ENCODE measurements around the gene PLXND1. TPM values are rescaled to one million over a fixed set of nuclear protein-coding genes. Genes with fewer than 3 reads are reported as not detected.

PLXND1 gene
- total RNA-seq, 1 donor from 2014 or later: 1,753 TPM

DNA sequence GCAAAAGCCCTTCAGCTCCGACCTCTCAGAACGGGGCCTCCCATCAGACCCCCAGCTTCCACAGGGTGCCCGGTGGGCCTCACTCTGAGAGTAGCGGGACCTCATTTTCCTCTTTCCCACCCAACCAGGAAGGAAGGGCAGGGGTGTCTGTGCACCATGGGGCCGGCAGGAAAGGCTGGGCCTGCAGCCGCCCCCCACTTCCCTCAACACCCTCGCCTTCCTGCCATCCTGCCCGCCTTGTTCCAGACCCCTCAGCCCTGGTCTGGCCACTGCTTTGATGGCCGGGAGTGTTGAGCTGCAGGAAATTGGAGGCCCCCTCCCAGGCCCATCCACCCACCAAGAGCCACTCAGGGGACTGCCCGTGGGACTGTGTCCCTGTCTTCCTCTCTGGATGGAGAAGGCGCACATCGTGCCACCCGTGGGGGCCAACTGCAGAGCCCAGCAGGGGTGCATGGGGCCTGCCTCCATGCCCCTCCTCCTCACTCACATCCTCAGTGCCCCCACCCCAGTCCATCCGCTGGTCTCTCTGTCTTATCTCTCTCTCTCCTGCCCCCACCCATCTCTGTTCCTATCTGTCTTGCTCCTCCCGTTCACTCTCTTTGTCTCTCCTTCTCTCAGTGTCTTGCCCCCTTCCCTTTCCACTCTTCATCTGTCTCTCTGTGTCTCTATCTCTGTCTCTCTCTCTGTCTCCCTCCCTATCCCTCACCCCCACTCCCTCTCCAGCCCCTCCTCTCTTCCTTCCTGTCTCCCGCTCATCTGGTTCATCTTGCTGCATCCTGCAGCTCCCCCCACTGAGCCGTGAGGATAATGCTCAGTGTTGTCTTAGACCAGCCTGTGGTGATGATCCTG is 1.8 kb upstream of the PLXND1 start:
- DNase-seq (ENCODE audit: low spot score): peak; percentile 57
- peak overlapping the region; percentile 93 for H3K27ac Mint-ChIP-seq (ENCODE audit: unreplicated experiment)
- peaks cover 18% of the 10 kb centered on the region for H3K36me3 Mint-ChIP-seq (ENCODE audit: low read depth, unreplicated experiment)
- H3K9me3 Mint-ChIP-seq (ENCODE audit: unreplicated experiment): no peaks in the 10 kb centered on the region
- peaks cover 31% of the 10 kb centered on the region for H3K27me3 Mint-ChIP-seq (ENCODE audit: unreplicated experiment)
- H3K4me3 Mint-ChIP-seq (ENCODE audit: unreplicated experiment): peak overlapping the region; percentile 43
- H3K4me1 Mint-ChIP-seq (ENCODE audit: unreplicated experiment): peaks cover 66% of the 10 kb centered on the region
- TF ChIP-seq, protein P1, sequence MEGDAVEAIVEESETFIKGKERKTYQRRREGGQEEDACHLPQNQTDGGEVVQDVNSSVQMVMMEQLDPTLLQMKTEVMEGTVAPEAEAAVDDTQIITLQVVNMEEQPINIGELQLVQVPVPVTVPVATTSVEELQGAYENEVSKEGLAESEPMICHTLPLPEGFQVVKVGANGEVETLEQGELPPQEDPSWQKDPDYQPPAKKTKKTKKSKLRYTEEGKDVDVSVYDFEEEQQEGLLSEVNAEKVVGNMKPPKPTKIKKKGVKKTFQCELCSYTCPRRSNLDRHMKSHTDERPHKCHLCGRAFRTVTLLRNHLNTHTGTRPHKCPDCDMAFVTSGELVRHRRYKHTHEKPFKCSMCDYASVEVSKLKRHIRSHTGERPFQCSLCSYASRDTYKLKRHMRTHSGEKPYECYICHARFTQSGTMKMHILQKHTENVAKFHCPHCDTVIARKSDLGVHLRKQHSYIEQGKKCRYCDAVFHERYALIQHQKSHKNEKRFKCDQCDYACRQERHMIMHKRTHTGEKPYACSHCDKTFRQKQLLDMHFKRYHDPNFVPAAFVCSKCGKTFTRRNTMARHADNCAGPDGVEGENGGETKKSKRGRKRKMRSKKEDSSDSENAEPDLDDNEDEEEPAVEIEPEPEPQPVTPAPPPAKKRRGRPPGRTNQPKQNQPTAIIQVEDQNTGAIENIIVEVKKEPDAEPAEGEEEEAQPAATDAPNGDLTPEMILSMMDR (IDR thresholded peaks at IDR 0.05; ENCODE audit: unreplicated experiment): no peak

DNA sequence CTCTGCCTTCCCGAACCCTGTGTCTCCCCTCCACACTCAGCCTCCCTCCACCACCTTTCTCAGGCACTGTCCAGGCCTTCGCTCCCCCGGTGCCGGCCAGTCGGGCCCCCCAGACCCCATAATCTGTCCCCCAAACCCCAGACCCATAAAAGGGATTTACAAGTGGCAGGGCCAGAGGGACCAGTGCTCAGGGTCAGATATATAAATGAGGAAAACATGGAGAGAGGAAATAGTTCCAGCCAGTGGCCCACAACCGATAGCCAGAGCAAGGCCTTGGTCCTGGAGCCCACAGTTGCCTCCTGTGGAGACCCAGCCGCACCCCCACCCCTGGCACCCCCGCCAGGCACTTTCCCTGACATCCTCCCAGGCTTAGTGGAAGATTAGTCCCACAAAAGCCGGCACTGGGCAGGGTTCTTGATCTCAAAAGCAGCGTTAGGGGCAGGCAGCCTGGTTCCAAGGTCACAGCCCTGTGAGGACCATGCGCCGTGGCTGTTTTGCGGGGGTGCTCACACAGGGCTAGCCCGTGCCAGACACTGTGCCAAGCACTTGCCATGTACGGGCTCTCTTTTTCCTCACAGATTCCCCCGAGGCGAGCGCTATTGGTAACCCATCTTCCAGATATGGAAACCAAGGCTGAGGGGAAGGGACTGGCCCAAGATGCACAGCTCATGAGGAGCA is 1.1 kb upstream of the PLXND1 start:
- no peaks in the 10 kb centered on the region for H3K9me3 Mint-ChIP-seq (ENCODE audit: unreplicated experiment)
- TF ChIP-seq, protein P1 (IDR thresholded peaks at IDR 0.05; ENCODE audit: unreplicated experiment): no peak
- H3K4me3 Mint-ChIP-seq (ENCODE audit: unreplicated experiment): peak overlapping the region; percentile 94
- DNase-seq (ENCODE audit: low spot score): no peak
- H3K27ac Mint-ChIP-seq (ENCODE audit: unreplicated experiment): peak overlapping the region; percentile 93
- peaks cover 63% of the 10 kb centered on the region for H3K4me1 Mint-ChIP-seq (ENCODE audit: unreplicated experiment)
- peaks cover 28% of the 10 kb centered on the region for H3K27me3 Mint-ChIP-seq (ENCODE audit: unreplicated experiment)
- H3K36me3 Mint-ChIP-seq (ENCODE audit: low read depth, unreplicated experiment): peaks cover 26% of the 10 kb centered on the region

DNA sequence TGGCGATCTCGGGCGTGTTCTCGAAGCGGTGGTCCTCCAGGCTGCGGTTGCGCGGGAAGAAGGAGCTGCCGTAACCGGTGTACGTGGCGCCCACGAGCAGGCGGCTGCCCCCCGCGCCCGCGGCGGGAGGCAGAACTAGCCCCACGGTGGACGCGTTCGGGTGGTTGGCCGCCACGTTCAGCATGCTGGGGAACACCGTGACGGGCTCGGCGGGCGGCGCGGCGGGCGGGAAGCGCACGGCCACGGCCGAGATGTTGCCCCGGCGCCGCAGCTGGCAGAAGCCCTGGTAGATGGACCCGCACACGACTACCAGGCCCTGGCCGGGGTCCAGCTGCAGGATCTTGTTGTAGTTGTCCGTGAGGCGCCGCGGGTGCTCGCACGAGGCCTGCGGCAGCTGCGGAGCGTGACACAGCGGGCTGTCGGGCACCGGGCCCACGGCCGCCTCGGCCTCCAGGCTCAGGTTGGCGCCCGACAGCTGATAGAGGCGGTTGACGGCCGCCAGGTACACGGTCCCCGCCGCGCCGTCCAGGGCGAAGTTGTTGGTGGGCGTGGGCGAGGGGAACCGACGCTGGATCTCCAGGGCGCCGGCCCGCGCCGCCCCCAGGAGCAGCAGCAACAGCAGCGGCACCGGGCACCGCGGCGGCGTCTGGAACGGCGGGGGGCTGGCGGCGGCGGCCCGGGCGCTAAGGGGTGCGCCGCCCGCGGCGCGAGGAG is 397 bp downstream of the PLXND1 start:
- Mint-ChIP-seq H3K36me3 (ENCODE audit: low read depth, unreplicated experiment) (peaks cover 39% of the 10 kb centered on the region), H3K27ac (ENCODE audit: unreplicated experiment) (peak overlapping the region; percentile 94), H3K4me3 (ENCODE audit: unreplicated experiment) (peak overlapping the region; percentile 100), H3K4me1 (ENCODE audit: unreplicated experiment) (peaks cover 66% of the 10 kb centered on the region), H3K9me3 (ENCODE audit: unreplicated experiment) (no peaks in the 10 kb centered on the region), H3K27me3 (ENCODE audit: unreplicated experiment) (peaks cover 28% of the 10 kb centered on the region)
- DNase-seq (ENCODE audit: low spot score): no peak
- TF ChIP-seq, protein P1 (IDR thresholded peaks at IDR 0.05; ENCODE audit: unreplicated experiment): no peak

DNA sequence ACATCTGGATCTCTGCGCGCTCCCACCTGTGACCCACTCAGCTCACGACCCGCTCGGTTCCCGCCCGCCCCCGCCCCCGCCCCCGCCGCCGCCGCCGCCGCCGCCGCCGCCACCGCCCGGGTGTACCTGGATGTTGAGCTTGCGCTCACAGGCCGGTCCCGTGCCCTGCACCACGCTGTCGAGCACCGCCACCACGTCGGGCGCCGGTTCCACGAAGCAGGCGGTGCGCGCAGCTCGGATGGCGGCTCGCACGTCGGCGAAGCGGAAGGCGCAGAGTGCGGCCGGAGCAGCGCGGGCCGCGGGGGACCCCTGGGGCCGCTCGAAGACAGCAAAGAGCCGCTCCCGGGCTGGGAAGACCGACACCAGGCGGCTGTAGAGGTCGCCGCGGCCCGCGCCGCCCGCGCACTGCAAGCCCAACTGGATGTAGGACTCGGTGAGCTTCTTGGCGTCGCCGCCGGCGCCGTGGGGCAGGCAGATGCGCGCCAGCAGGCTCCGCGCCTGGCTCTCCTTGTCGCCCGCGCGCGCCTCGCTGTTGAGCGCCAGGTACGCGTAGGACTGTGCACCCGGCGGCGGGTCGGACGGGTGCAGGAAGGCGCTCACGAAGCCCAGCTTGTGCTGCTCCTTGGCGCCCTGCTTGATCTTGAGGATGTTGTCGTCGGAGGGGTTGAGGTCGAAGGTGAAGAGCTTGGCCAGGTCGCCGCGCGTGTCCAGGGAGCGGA is 1.1 kb downstream of the PLXND1 start:
- peaks cover 32% of the 10 kb centered on the region for H3K27me3 Mint-ChIP-seq (ENCODE audit: unreplicated experiment)
- peak overlapping the region; percentile 100 for H3K4me3 Mint-ChIP-seq (ENCODE audit: unreplicated experiment)
- H3K4me1 Mint-ChIP-seq (ENCODE audit: unreplicated experiment): peaks cover 67% of the 10 kb centered on the region
- H3K27ac Mint-ChIP-seq (ENCODE audit: unreplicated experiment): peak overlapping the region; percentile 94
- no peak for DNase-seq (ENCODE audit: low spot score)
- TF ChIP-seq, protein P1 (IDR thresholded peaks at IDR 0.05; ENCODE audit: unreplicated experiment): no peak
- H3K36me3 Mint-ChIP-seq (ENCODE audit: low read depth, unreplicated experiment): peaks cover 46% of the 10 kb centered on the region
- no peaks in the 10 kb centered on the region for H3K9me3 Mint-ChIP-seq (ENCODE audit: unreplicated experiment)
